K562 (cell line): ENCODE measurements around the gene SEC63. TPM values are rescaled to one million over a fixed set of nuclear protein-coding genes. Genes with fewer than 3 reads are reported as not detected.
A peak's percentile ranks its signal among the peaks of the same experiment; 100 is the strongest.
"Not testable (repeated sequence)": the region's sequence is repeated elsewhere in the genome, so short reads cannot be mapped to it uniquely, and the experiment has no call there.

Experiments used
- ATAC-seq: fragments of 200-7000 bp; cut with Tn5 transposase; 3 replicates; pipeline ENCODE4 v1.9.1; 2020; ENCODE audit warnings: moderate library complexity
- BruUV-seq: library from RNA; stranded (reverse); fragments of 400-500 nt; replicated peaks from 2 replicates; lab custom pipeline; 2021; lab: Mats Ljungman, UMichigan
- CTCF ChIA-PET: fragments of 300-600 bp; formaldehyde crosslinking; extraction: SDS; loops from one replicate; lab custom pipeline; 2021; ENCODE audit warnings: low intra/inter-chr PET ratio; lab: Yijun Ruan, JAX
- POLR2A ChIA-PET: fragments of 300-600, 350-650 bp; sonication (Branson Sonifier 250); formaldehyde crosslinking; extraction: SDS; loops from one replicate; lab custom pipeline; 2021; ENCODE audit warnings: antibody characterized with exemption, inconsistent platforms; lab: Yijun Ruan, JAX
- DNase-seq, 4 experiments: peaks; one replicate each; pipeline versions ENCODE4 v3.0.0 to v3.0.0-alpha.2; 2011 to 2018; ENCODE audit warnings: low spot score in 3 of 4, mixed read lengths in 3 of 4; ENCODE audit errors: extremely low read depth in 1 of 4
- FAIRE-seq: peaks from 2 replicates; lab custom pipeline; 2011; peaks lifted over from hg19 to GRCh38; lab: Jason Lieb, UNC
- H2AFZ ChIP-seq: 2 replicates; pipeline ENCODE4 v1.6.0; 2011; ENCODE audit warnings: low read depth, low read length, control low read depth, inconsistent platforms
- H3K27ac ChIP-seq: fragments of 200-600 bp; 3 replicates; pipeline ENCODE4 v1.8.0; 2011; ENCODE audit warnings: low read depth, mild to moderate bottlenecking, control low read depth, inconsistent platforms, low read length, moderate library complexity, mixed read lengths; ENCODE audit errors: extremely low read depth
- H3K27me3 ChIP-seq, 2 experiments: fragments of 300-600 bp in 1 of 2; 2 replicates in 1 of 2; 3 replicates in 1 of 2; pipeline versions ENCODE4 v1.6.0 to v1.8.0; 2011; ENCODE audit warnings: inconsistent platforms in 2 of 2, low read length in 2 of 2, mild to moderate bottlenecking in 1 of 2, mixed read lengths in 1 of 2, moderate library complexity in 1 of 2; ENCODE audit not compliant: control insufficient read depth in 2 of 2, insufficient read depth in 2 of 2
- H3K36me3 ChIP-seq: fragments of 300-600 bp; 3 replicates; pipeline ENCODE4 v1.8.0; 2011; ENCODE audit warnings: mild to moderate bottlenecking, low read length, inconsistent platforms; ENCODE audit not compliant: control insufficient read depth, insufficient read depth
- H3K4me1 ChIP-seq, 2 experiments: fragments of 200-600 bp in 1 of 2; replicated peaks in 1 of 2; 2 replicates in 1 of 2; 3 replicates in 1 of 2; pipeline versions ENCODE4 v1.5.1 to v1.8.0; 2011; ENCODE audit warnings: inconsistent platforms in 2 of 2, low read length in 2 of 2, mild to moderate bottlenecking in 1 of 2, mixed read lengths in 1 of 2, moderate library complexity in 1 of 2; ENCODE audit not compliant: control insufficient read depth in 2 of 2, insufficient read depth in 2 of 2
- H3K4me2 ChIP-seq: 2 replicates; pipeline ENCODE4 v1.6.1; 2011; ENCODE audit warnings: low read length, control low read depth, inconsistent platforms, mixed read lengths; ENCODE audit not compliant: insufficient read depth
- H3K4me3 ChIP-seq: fragments of 200-600 bp; sonication (generic), shearing (Covaris generic); 2 replicates; pipeline ENCODE4 v1.5.1; 2016; ENCODE audit warnings: control low read depth, inconsistent platforms
- H3K79me2 ChIP-seq: fragments of 200-600 bp; 3 replicates; pipeline ENCODE4 v1.8.0; 2011; ENCODE audit warnings: low read length, inconsistent platforms; ENCODE audit not compliant: control insufficient read depth, insufficient read depth
- H3K9ac ChIP-seq, 2 experiments: 2 replicates each; pipeline versions ENCODE4 v1.6.0 to v1.6.1; 2011; ENCODE audit warnings: low read depth in 2 of 2, low read length in 2 of 2, control low read depth in 1 of 2, inconsistent platforms in 1 of 2, mild to moderate bottlenecking in 1 of 2, mixed read lengths in 1 of 2; ENCODE audit not compliant: insufficient read depth in 1 of 2
- H3K9me1 ChIP-seq: one replicate; pipeline ENCODE4 v1.6.0; 2011; ENCODE audit warnings: inconsistent platforms, mild to moderate bottlenecking, low read length, moderate library complexity; ENCODE audit not compliant: control insufficient read depth, insufficient read depth
- H3K9me3 ChIP-seq: replicated peaks from 2 replicates; pipeline ENCODE4 v1.5.1; 2011; ENCODE audit warnings: low read depth, low read length, inconsistent platforms; ENCODE audit not compliant: control insufficient read depth, insufficient read depth
- H4K20me1 ChIP-seq: replicated peaks from 2 replicates; pipeline ENCODE4 v1.6.1; 2011; ENCODE audit warnings: low read length, inconsistent platforms, mixed read lengths; ENCODE audit not compliant: control insufficient read depth, insufficient read depth
- RBM25 ChIP-seq: fragments of 200-400 bp; formaldehyde crosslinking; IDR thresholded peaks from 2 replicates; pipeline ENCODE4 v1.6.1; 2018; ENCODE audit warnings: low read length, low read depth, moderate library complexity; ENCODE audit not compliant: severe bottlenecking
- ZNF146 ChIP-seq: IDR thresholded peaks from one replicate; pipeline ENCODE4 v1.6.1; 2018; ENCODE audit warnings: missing compliant biosample characterization; ENCODE audit not compliant: unreplicated experiment
- ZNF507 ChIP-seq: conservative IDR thresholded peaks from 2 replicates; pipeline ENCODE4 v1.6.1; 2017; ENCODE audit warnings: missing genetic modification characterization, missing compliant biosample characterization
- WGBS: fragments of 100-300 bp; shearing (Covaris generic); methylation state at CpG from one replicate; pipeline ENCODE4 v1.1.6; 2016; ENCODE audit warnings: low coverage, mixed read lengths; ENCODE audit not compliant: insufficient coverage; ENCODE audit errors: missing lambda C conversion rate; 5-methylcytosine and 5-hydroxymethylcytosine counted together
- in situ Hi-C: fragments of 300-500 bp; cut with MboI; formaldehyde crosslinking; loops from 4 replicates; pipeline ENCODE4 v1.15.0; 2018; ENCODE audit warnings: inconsistent platforms, mixed read lengths
- intact Hi-C: fragments of 100-400 bp; cut with micrococcal nuclease; formaldehyde crosslinking; loops from 2 replicates; pipeline ENCODE4 v1.14.2; 2022
- polyA plus RNA-seq, 8 experiments: library from polyadenylated mRNA; depleted of rRNA in 4 of 8; stranded (reverse) in 5 of 8; unstranded in 3 of 8; fragments of >200 nt; fragmentation: Nextera tagmentation in 2 of 8; fragmentation: Illumina TruSeq in 1 of 8; extraction: Ambion mirVana in 2 of 8; extraction: Trizol in 1 of 8; gene quantifications; 2 replicates each; pipeline versions ENCODE4 v1.2.1 to v1.2.3, GENCODE V29; 2011 to 2014; ENCODE audit warnings: inconsistent platforms in 1 of 8, missing spikeins in 1 of 8
- total RNA-seq, 7 experiments: library from RNA; depleted of rRNA in 6 of 7; stranded (reverse); fragments of >200 nt in 6 of 7; fragmentation: Illumina TruSeq in 2 of 7; extraction: Trizol in 2 of 7; gene quantifications; 2 replicates each; pipeline versions ENCODE4 v1.2.1 to v1.2.3, GENCODE V29; 2011 to 2021; ENCODE audit warnings: low replicate concordance in 1 of 7

The SEC63 gene
- total and polyA plus RNA-seq, 9 of the 15 experiments (the other 6 are each of a cell fraction or from before 2014, with no cell fraction given), result 13.8 to 74.6 (median 28.4) TPM

DNA sequence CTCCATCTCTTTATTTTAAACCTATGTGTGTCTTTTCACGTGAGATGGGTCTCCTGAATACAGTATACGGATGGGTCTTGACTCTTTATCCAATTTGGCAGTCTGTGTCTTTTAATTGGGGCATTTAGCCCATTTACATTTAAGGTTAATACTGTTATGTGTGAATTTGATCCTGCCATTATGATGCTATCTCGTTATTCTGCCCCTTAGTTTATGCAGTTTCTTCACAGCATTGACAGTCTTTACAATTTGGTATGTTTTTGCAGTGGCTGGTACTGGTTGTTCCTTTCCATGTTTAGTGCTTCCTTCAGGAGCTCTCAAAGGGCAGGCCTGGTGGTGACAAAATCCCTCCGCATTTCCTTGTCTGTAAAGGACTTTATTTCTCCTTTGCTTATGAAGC lies 67.6 kb downstream of the SEC63 start:
- peaks cover 45% of the 10 kb centered on the region for H3K36me3 ChIP-seq
- BruUV-seq, H3K4me2 ChIP-seq, CTCF ChIA-PET, POLR2A ChIA-PET, H3K27me3 ChIP-seq, in situ Hi-C loops, H3K79me2 ChIP-seq, ATAC-seq, H3K9me1 ChIP-seq, H3K9ac ChIP-seq, H3K9me3 ChIP-seq, FAIRE-seq, H3K4me1 ChIP-seq, H4K20me1 ChIP-seq, H3K27ac ChIP-seq, intact Hi-C loops, DNase-seq, H2AFZ ChIP-seq, H3K4me3 ChIP-seq: not testable (repeated sequence)
- WGBS, result 98% methylated on average over 4 of the region's 4 CpGs
- TF ChIP-seq ZNF507, result peak; percentile 80

DNA sequence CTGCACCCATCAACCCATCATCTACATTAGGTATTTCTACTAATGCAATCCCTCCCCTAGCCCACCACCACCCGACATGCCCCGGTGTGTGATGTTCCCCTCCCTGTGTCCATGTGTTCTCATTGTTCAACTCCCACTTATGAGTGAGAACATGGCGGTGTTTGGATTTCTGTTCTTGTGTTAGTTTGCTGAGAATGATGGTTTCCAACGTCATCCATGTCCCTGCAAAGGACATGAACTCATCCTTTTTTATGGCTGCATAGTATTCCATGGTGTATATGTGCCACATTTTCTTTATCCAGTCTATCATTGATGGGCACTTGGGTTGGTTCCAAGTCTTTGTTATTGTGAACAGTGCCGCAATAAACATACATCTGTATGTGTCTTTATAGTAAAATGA lies 72.1 kb downstream of the SEC63 start:
- FAIRE-seq, H3K9me1 ChIP-seq, POLR2A ChIA-PET, H3K27ac ChIP-seq, H3K27me3 ChIP-seq, DNase-seq, CTCF ChIA-PET, H3K4me2 ChIP-seq, H3K79me2 ChIP-seq, H3K9ac ChIP-seq, BruUV-seq, in situ Hi-C loops, H3K4me3 ChIP-seq, H2AFZ ChIP-seq, H4K20me1 ChIP-seq, H3K9me3 ChIP-seq, intact Hi-C loops, ATAC-seq, H3K4me1 ChIP-seq: not testable (repeated sequence)
- TF ChIP-seq ZNF146 (CRISPR knock-in tag) (peak; percentile 54), RBM25 (peak; percentile 4)
- H3K36me3 ChIP-seq, result peaks cover 20% of the 10 kb centered on the region
- 100% methylated on average over 5 of the region's 5 CpGs for WGBS
